ENCODE measurements around the gene CDK6. TPM values are rescaled to one million over a fixed set of nuclear protein-coding genes. Genes with fewer than 3 reads are reported as not detected.

Gene CDK6
- total and polyA plus RNA-seq, 9 of the 15 experiments (the other 6 are each of a cell fraction or from before 2014, with no cell fraction given): 7.6 to 109 (median 44.4) TPM

DNA sequence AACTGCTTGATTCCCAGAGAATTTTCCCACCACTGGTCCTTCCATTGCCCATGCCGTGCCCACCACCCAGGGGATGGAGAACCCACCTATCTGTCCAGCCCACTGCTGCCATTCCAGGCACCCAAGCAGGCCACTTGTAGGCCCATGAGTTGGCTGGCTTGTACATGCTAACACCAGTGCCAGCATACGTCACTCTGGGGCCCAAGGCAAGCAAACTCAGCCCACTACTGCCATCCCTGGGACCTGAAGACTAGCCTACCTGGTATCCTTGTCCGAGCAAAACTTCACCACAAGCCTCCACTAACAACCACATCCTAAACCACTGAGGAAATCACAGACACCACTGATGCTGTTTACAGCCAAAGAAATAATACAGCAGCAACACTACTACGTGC lies 44.7 kb upstream of the CDK6 start (continued):
- TF ChIP-seq, protein P1, sequence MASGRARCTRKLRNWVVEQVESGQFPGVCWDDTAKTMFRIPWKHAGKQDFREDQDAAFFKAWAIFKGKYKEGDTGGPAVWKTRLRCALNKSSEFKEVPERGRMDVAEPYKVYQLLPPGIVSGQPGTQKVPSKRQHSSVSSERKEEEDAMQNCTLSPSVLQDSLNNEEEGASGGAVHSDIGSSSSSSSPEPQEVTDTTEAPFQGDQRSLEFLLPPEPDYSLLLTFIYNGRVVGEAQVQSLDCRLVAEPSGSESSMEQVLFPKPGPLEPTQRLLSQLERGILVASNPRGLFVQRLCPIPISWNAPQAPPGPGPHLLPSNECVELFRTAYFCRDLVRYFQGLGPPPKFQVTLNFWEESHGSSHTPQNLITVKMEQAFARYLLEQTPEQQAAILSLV (tag; IDR thresholded peaks at IDR 0.05): no peak
- TF ChIP-seq TRIM24 (IDR thresholded peaks at IDR 0.05) (no peak), ZNF507 (tag; conservative IDR thresholded peaks at IDR 0.05) (no peak), SP2 (IDR thresholded peaks at IDR 0.05; ENCODE audit: extremely low read depth, low read depth, low read length, poor library complexity, severe bottlenecking) (no peak), ELF2 (CRISPR knock-in tag; IDR thresholded peaks at IDR 0.05) (no peak), MAZ (CRISPR knock-in tag; conservative IDR thresholded peaks at IDR 0.05 in 1 of 2, IDR thresholded peaks at IDR 0.05 in 1 of 2) (no peak), ESRRB (CRISPR knock-in tag; IDR thresholded peaks at IDR 0.05; ENCODE audit: borderline replicate concordance) (no peak), ZNF311 (CRISPR knock-in tag; IDR thresholded peaks at IDR 0.05) (no peak)
- TF ChIP-seq, protein P2, sequence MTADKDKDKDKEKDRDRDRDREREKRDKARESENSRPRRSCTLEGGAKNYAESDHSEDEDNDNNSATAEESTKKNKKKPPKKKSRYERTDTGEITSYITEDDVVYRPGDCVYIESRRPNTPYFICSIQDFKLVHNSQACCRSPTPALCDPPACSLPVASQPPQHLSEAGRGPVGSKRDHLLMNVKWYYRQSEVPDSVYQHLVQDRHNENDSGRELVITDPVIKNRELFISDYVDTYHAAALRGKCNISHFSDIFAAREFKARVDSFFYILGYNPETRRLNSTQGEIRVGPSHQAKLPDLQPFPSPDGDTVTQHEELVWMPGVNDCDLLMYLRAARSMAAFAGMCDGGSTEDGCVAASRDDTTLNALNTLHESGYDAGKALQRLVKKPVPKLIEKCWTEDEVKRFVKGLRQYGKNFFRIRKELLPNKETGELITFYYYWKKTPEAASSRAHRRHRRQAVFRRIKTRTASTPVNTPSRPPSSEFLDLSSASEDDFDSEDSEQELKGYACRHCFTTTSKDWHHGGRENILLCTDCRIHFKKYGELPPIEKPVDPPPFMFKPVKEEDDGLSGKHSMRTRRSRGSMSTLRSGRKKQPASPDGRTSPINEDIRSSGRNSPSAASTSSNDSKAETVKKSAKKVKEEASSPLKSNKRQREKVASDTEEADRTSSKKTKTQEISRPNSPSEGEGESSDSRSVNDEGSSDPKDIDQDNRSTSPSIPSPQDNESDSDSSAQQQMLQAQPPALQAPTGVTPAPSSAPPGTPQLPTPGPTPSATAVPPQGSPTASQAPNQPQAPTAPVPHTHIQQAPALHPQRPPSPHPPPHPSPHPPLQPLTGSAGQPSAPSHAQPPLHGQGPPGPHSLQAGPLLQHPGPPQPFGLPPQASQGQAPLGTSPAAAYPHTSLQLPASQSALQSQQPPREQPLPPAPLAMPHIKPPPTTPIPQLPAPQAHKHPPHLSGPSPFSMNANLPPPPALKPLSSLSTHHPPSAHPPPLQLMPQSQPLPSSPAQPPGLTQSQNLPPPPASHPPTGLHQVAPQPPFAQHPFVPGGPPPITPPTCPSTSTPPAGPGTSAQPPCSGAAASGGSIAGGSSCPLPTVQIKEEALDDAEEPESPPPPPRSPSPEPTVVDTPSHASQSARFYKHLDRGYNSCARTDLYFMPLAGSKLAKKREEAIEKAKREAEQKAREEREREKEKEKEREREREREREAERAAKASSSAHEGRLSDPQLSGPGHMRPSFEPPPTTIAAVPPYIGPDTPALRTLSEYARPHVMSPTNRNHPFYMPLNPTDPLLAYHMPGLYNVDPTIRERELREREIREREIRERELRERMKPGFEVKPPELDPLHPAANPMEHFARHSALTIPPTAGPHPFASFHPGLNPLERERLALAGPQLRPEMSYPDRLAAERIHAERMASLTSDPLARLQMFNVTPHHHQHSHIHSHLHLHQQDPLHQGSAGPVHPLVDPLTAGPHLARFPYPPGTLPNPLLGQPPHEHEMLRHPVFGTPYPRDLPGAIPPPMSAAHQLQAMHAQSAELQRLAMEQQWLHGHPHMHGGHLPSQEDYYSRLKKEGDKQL (CRISPR knock-in tag; IDR thresholded peaks at IDR 0.05; ENCODE audit: borderline replicate concordance): no peak

Measured in K562 (cell line).